ENCODE results near the gene CTSE. TPM values are rescaled to one million over a fixed set of nuclear protein-coding genes. Genes with fewer than 3 reads are reported as not detected.

Gene CTSE
- polyA plus RNA-seq, 2 of the 4 experiments (the other 2 are of a cell fraction): not detected

GRCh38 chr1:205986292-205986691 is 37.4 kb downstream of the CTSE start:
- POLR2A ChIA-PET: no interaction called here
- peak in 1 of 2 experiments; percentile 23 for DNase-seq (ENCODE audit: low read depth in 1 of 2, low spot score in 1 of 2)
- CTCF ChIA-PET: interaction anchor here (0.7 to 13.5 kb wide), 14 partner anchors 7 to 395 kb away, joined by 3 to 822 read pairs (median 15); no protein-coding TSS in a partner anchor
- no peak for TF ChIP-seq MAZ (IDR thresholded peaks at IDR 0.05; ENCODE audit: borderline replicate concordance, low read depth, low read length)
- no peak for TF ChIP-seq PHF8 (IDR thresholded peaks at IDR 0.05; ENCODE audit: borderline replicate concordance, low read depth)
- TF ChIP-seq JUN (IDR thresholded peaks at IDR 0.05): no peak
- no peak for TF ChIP-seq RFX5 (IDR thresholded peaks at IDR 0.05)
- TF ChIP-seq BHLHE40 (IDR thresholded peaks at IDR 0.05; ENCODE audit: low read depth, low read length): no peak
- TF ChIP-seq POLR2AphosphoS2 (conservative IDR thresholded peaks at IDR 0.05; ENCODE audit: low read length): no peak
- TF ChIP-seq CHD2 (IDR thresholded peaks at IDR 0.05; ENCODE audit: low read length, partially characterized antibody): no peak
- no peak for TF ChIP-seq EHMT2 (IDR thresholded peaks at IDR 0.05; ENCODE audit: low read depth)
- TF ChIP-seq MAFK (IDR thresholded peaks at IDR 0.05; ENCODE audit: partially characterized antibody): no peak
- TF ChIP-seq RCOR1 (IDR thresholded peaks at IDR 0.05; ENCODE audit: low read depth, low read length): no peak
- no peak for TF ChIP-seq CBX2 (IDR thresholded peaks at IDR 0.05; ENCODE audit: borderline replicate concordance, low read depth)
- TF ChIP-seq HOXA7 (CRISPR knock-in tag; IDR thresholded peaks at IDR 0.05): no peak
- TF ChIP-seq GATA3 (IDR thresholded peaks at IDR 0.05; ENCODE audit: borderline replicate concordance): no peak
- TF ChIP-seq TP53 (CRISPR knock-in tag; IDR thresholded peaks at IDR 0.05): no peak
- TF ChIP-seq FOSB (CRISPR knock-in tag; IDR thresholded peaks at IDR 0.05): no peak
- FAIRE-seq: no peak
- ATAC-seq: peak in 1 of 2 experiments; percentile 69; a peak in 3 of 6 replicates
- 61% methylated on average over 3 of the region's 3 CpGs for WGBS (ENCODE audit: missing lambda C conversion rate)
- H3K4me2 ChIP-seq: no peak overlapping the region
- H3K4me1 ChIP-seq: peaks cover 4% of the 10 kb centered on the region; the same call in 1 of the 3 replicates
- no peak overlapping the region for H3K4me3 ChIP-seq
- no peaks in the 10 kb centered on the region for H3K9me3 ChIP-seq
- H3K27ac ChIP-seq: no peak overlapping the region

DNA sequence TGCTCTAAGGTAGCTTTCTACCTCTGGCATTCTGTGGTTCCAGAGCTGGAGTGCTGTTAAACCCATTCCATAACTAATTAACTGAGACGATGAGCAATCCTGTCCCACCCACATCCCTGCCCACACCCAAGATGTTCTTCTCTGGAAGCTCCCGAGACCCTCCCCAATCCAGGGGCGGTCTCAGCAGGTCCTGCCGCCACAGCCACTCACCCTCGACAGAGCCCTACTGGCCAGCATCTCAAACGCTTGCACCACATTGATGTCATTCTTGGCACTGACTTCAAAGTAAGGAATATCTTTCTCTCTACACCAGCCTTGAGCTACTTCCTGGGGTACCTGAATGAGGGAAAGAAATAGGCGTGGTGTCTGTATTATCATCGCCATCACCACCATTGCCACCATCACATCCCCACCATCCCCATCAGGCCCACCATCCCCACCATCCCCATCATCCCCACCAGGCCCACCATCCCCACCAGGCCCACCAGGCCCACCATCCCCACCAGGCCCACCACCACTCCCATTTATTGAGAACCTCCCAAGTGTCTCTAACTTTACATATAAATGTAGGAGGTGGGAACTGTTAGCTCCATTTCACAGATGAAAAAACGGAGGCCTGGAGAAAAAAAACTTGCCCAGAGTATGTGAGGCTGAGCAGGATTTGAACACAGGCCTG is 38.2 kb downstream of the CTSE start:
- Histone ChIP-seq H3K9me3 (no peaks in the 10 kb centered on the region), H3K27ac (no peak overlapping the region), H3K4me2 (no peak overlapping the region), H3K4me3 (no peak overlapping the region), H3K4me1 (peaks cover 4% of the 10 kb centered on the region; the same call in 1 of the 3 replicates)
- DNase-seq (ENCODE audit: low read depth in 1 of 2, low spot score in 1 of 2) (no peak), FAIRE-seq (no peak), ATAC-seq (no peak)
- CTCF ChIA-PET: interaction anchor here (0.7 to 13.5 kb wide), 18 partner anchors 8 to 327 kb away, joined by 3 to 822 read pairs (median 9); no protein-coding TSS in a partner anchor
- TF ChIP-seq EHMT2 (IDR thresholded peaks at IDR 0.05; ENCODE audit: low read depth): no peak
- POLR2A ChIA-PET: no interaction called here
- WGBS (ENCODE audit: missing lambda C conversion rate): 81% methylated on average over 9 of the region's 9 CpGs

GRCh38 chr1:205983925-205984725 is 39.6 kb downstream of the CTSE start:
- 30% methylated on average over 14 of the region's 14 CpGs for WGBS (ENCODE audit: missing lambda C conversion rate)
- Histone ChIP-seq H3K9me3 (no peaks in the 10 kb centered on the region), H3K27ac (no peak overlapping the region), H3K4me2 (no peak overlapping the region), H3K4me1 (peaks cover 4% of the 10 kb centered on the region; the same call in 1 of the 3 replicates), H3K4me3 (no peak overlapping the region)
- no peak for FAIRE-seq
- CTCF ChIA-PET: interaction anchor here (0.6 to 13.5 kb wide), 29 partner anchors 9 to 229 kb away, joined by 3 to 822 read pairs (median 4); partner anchors contain the start of gene RAB7B
- POLR2A ChIA-PET: no interaction called here
- peak; percentile 89 to 97 for ATAC-seq
- DNase-seq (ENCODE audit: low read depth in 1 of 2, low spot score in 1 of 2): peak; percentile 57 to 62
- no peak for TF ChIP-seq KDM5A (IDR thresholded peaks at IDR 0.05)
- TF ChIP-seq, protein P1, sequence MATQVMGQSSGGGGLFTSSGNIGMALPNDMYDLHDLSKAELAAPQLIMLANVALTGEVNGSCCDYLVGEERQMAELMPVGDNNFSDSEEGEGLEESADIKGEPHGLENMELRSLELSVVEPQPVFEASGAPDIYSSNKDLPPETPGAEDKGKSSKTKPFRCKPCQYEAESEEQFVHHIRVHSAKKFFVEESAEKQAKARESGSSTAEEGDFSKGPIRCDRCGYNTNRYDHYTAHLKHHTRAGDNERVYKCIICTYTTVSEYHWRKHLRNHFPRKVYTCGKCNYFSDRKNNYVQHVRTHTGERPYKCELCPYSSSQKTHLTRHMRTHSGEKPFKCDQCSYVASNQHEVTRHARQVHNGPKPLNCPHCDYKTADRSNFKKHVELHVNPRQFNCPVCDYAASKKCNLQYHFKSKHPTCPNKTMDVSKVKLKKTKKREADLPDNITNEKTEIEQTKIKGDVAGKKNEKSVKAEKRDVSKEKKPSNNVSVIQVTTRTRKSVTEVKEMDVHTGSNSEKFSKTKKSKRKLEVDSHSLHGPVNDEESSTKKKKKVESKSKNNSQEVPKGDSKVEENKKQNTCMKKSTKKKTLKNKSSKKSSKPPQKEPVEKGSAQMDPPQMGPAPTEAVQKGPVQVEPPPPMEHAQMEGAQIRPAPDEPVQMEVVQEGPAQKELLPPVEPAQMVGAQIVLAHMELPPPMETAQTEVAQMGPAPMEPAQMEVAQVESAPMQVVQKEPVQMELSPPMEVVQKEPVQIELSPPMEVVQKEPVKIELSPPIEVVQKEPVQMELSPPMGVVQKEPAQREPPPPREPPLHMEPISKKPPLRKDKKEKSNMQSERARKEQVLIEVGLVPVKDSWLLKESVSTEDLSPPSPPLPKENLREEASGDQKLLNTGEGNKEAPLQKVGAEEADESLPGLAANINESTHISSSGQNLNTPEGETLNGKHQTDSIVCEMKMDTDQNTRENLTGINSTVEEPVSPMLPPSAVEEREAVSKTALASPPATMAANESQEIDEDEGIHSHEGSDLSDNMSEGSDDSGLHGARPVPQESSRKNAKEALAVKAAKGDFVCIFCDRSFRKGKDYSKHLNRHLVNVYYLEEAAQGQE (IDR thresholded peaks at IDR 0.05): no peak
- TF ChIP-seq, protein P2, sequence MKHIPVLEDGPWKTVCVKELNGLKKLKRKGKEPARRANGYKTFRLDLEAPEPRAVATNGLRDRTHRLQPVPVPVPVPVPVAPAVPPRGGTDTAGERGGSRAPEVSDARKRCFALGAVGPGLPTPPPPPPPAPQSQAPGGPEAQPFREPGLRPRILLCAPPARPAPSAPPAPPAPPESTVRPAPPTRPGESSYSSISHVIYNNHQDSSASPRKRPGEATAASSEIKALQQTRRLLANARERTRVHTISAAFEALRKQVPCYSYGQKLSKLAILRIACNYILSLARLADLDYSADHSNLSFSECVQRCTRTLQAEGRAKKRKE (CRISPR knock-in tag; IDR thresholded peaks at IDR 0.05; ENCODE audit: low read depth): no peak
- no peak for TF ChIP-seq MAX (IDR thresholded peaks at IDR 0.05)
- no peak for TF ChIP-seq HDAC2 (IDR thresholded peaks at IDR 0.05)
- TF ChIP-seq FOSB (CRISPR knock-in tag; IDR thresholded peaks at IDR 0.05): no peak
- TF ChIP-seq CBX8 (IDR thresholded peaks at IDR 0.05): no peak
- no peak for TF ChIP-seq CHD2 (IDR thresholded peaks at IDR 0.05; ENCODE audit: low read length, partially characterized antibody)
- TF ChIP-seq ESRRA (IDR thresholded peaks at IDR 0.05; ENCODE audit: borderline replicate concordance, low read length): no peak
- TF ChIP-seq, protein P3, sequence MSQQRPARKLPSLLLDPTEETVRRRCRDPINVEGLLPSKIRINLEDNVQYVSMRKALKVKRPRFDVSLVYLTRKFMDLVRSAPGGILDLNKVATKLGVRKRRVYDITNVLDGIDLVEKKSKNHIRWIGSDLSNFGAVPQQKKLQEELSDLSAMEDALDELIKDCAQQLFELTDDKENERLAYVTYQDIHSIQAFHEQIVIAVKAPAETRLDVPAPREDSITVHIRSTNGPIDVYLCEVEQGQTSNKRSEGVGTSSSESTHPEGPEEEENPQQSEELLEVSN (IDR thresholded peaks at IDR 0.05; ENCODE audit: borderline replicate concordance, low read depth): no peak
- TF ChIP-seq JUNB (IDR thresholded peaks at IDR 0.05): no peak
- no peak for TF ChIP-seq GATA3 (IDR thresholded peaks at IDR 0.05; ENCODE audit: borderline replicate concordance)
- peak; percentile 62 for TF ChIP-seq SMC3 (IDR thresholded peaks at IDR 0.05)
- TF ChIP-seq HOXB13 (CRISPR knock-in tag; IDR thresholded peaks at IDR 0.05; ENCODE audit: low read depth): no peak
- TF ChIP-seq HES2 (IDR thresholded peaks at IDR 0.05): no peak
